Omental fat pad (tissue), 4 donors: ENCODE data around the gene DZIP1. TPM values are rescaled to one million over a fixed set of nuclear protein-coding genes. Genes with fewer than 3 reads are reported as not detected.
"Not testable (repeated sequence)": the region's sequence is repeated elsewhere in the genome, so short reads cannot be mapped to it uniquely, and the experiment has no call there.

Experiments used
- ATAC-seq: fragments of 150-250 bp; one replicate; pipeline ENCODE4 v1.9.1; 2016; ENCODE audit warnings: mild to moderate bottlenecking, moderate library complexity; ENCODE audit not compliant: low FRiP score
- DNase-seq: peaks from one replicate; pipeline ENCODE4 v3.0.0-alpha.2; 2019; ENCODE audit warnings: low spot score
- CTCF ChIP-seq, 3 donors: fragments of 450-650 bp; IDR thresholded peaks; one replicate each; pipeline ENCODE4 v1.5.1; 2016 to 2017; ENCODE audit warnings: antibody characterized with exemption in 3 of 3, mild to moderate bottlenecking in 3 of 3, moderate library complexity in 2 of 3
- total RNA-seq, 4 donors: library from RNA; depleted of rRNA; stranded (reverse); fragments of >200 nt; gene quantifications; one replicate each; pipeline ENCODE4 v1.1.0, GENCODE V29; 2016

DZIP1 gene
- total RNA-seq, 4 donors from 2014 or later, result 6.6 to 18.0 (median 8.5) TPM

- TF ChIP-seq CTCF (IDR thresholded peaks at IDR 0.05), result no peak
- peak; percentile 99 for ATAC-seq
Observed at GRCh38 chr13:95676762-95677563, 32.5 kb upstream of the DZIP1 start, which contains the start of gene DNAJC3. Gene DNAJC3 (plus strand): TSS chr13:95677139. CDS start chr13:95677256, 117 bp downstream.

GRCh38 chr13:95676105-95676761, 31.7 kb upstream of the DZIP1 start:
- DNase-seq, result peak; percentile 24
- ATAC-seq, result peak; percentile 12
- TF ChIP-seq CTCF (IDR thresholded peaks at IDR 0.05), result no peak

More at GRCh38 chr13:95676762-95677563, 32.5 kb upstream of the DZIP1 start, which contains the start of gene DNAJC3:
- DNase-seq, result peak; percentile 86

- no peak for TF ChIP-seq CTCF (IDR thresholded peaks at IDR 0.05)
- ATAC-seq (no peak), DNase-seq (no peak)
Observed at GRCh38 chr13:95671597-95671996, 27.1 kb upstream of the DZIP1 start.

GRCh38 chr13:95667235-95667634, 22.7 kb upstream of the DZIP1 start:
- not testable (repeated sequence) for DNase-seq, ATAC-seq

GRCh38 chr13:95660981-95661581, 16.6 kb upstream of the DZIP1 start:
- no peak for TF ChIP-seq CTCF (IDR thresholded peaks at IDR 0.05)
- DNase-seq (no peak), ATAC-seq (no peak)

GRCh38 chr13:95659500-95659899, 15.0 kb upstream of the DZIP1 start:
- ATAC-seq (no peak), DNase-seq (no peak)
- no peak for TF ChIP-seq CTCF (IDR thresholded peaks at IDR 0.05)

- TF ChIP-seq CTCF (IDR thresholded peaks at IDR 0.05), result no peak
- ATAC-seq (no peak), DNase-seq (no peak)
Observed at GRCh38 chr13:95656386-95657015, 12.0 kb upstream of the DZIP1 start.
